Neural crest cell (in vitro differentiated cells): Measurements from ENCODE around the gene ERRFI1. TPM values are rescaled to one million over a fixed set of nuclear protein-coding genes. Genes with fewer than 3 reads are reported as not detected.

Experiments
- DNase-seq: peaks from one replicate; pipeline ENCODE4 v3.0.0; 2021; ENCODE audit warnings: low read depth, mixed read lengths, low spot score
- H3K27ac Mint-ChIP-seq: one replicate; pipeline ENCODE4 v1.8.0; 2021; ENCODE audit warnings: mild to moderate bottlenecking, mixed read lengths; ENCODE audit not compliant: unreplicated experiment
- H3K27me3 Mint-ChIP-seq: 2 replicates; pipeline ENCODE4 v1.8.0; 2021; ENCODE audit warnings: low read depth, mild to moderate bottlenecking, mixed read lengths
- H3K36me3 Mint-ChIP-seq: 2 replicates; pipeline ENCODE4 v1.8.0; 2021; ENCODE audit warnings: low read depth, mild to moderate bottlenecking, mixed read lengths
- H3K4me1 Mint-ChIP-seq: 2 replicates; pipeline ENCODE4 v1.8.0; 2021; ENCODE audit warnings: mixed read lengths
- H3K4me3 Mint-ChIP-seq: one replicate; pipeline ENCODE4 v1.8.0; 2021; ENCODE audit warnings: mild to moderate bottlenecking, mixed read lengths
- H3K9me3 Mint-ChIP-seq: 2 replicates; pipeline ENCODE4 v1.8.0; 2021; ENCODE audit warnings: mixed read lengths
- total RNA-seq: library from RNA; stranded (reverse); gene quantifications from 2 replicates; pipeline ENCODE4 v1.2.1, GENCODE V29; 2021
- TF ChIP-seq, protein P1 (sequence below): fragments of 200-600 bp; sonication (generic); conservative IDR thresholded peaks from 2 replicates; pipeline ENCODE4 v1.5.0; 2021; ENCODE audit warnings: antibody characterized with exemption, mild to moderate bottlenecking

The ERRFI1 gene
- total RNA-seq, 1 donor from 2014 or later: 23.3 TPM

DNA sequence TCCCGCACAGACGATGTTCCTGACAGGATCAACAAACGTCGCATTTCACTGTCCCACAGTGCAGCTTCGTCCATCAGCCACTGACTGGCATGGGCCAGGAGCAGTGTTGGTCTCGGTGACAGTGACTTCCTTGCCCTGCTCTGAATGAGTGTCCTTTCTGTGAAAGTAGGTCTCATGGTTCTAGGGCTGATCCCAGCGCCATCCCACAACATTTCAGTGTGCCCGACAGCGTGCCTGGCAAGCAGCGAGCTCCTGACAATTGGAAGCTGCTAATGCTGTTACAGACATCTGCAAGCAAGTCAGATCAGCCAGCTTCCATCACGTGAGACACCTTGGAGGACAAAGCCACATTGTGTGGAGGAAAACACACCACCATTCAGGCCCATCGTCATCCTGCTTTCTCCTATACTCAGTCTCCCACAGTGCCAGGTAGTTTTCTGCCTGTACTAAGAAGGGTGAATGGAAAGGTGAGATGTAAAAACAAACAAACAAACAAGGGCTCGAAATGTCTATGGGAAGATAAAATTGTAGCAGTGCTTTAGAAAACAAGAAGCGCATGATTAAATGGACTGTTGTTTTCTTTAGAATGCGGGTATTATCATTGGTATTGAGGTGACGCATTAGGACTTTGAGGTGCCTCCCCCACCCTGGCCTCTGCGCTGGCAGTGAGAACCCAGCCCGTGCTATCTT, 21.9 kb downstream of the ERRFI1 start:
- Mint-ChIP-seq H3K4me3 (no peak overlapping the region), H3K4me1 (peaks cover 8% of the 10 kb centered on the region), H3K27me3 (no peaks in the 10 kb centered on the region), H3K9me3 (no peaks in the 10 kb centered on the region), H3K27ac (peak overlapping the region; percentile 5), H3K36me3 (peaks cover 3% of the 10 kb centered on the region)
- TF ChIP-seq, protein P1, sequence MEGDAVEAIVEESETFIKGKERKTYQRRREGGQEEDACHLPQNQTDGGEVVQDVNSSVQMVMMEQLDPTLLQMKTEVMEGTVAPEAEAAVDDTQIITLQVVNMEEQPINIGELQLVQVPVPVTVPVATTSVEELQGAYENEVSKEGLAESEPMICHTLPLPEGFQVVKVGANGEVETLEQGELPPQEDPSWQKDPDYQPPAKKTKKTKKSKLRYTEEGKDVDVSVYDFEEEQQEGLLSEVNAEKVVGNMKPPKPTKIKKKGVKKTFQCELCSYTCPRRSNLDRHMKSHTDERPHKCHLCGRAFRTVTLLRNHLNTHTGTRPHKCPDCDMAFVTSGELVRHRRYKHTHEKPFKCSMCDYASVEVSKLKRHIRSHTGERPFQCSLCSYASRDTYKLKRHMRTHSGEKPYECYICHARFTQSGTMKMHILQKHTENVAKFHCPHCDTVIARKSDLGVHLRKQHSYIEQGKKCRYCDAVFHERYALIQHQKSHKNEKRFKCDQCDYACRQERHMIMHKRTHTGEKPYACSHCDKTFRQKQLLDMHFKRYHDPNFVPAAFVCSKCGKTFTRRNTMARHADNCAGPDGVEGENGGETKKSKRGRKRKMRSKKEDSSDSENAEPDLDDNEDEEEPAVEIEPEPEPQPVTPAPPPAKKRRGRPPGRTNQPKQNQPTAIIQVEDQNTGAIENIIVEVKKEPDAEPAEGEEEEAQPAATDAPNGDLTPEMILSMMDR: no peak
- no peak for DNase-seq

- Mint-ChIP-seq H3K36me3 (peaks cover 3% of the 10 kb centered on the region), H3K4me1 (peaks cover 8% of the 10 kb centered on the region), H3K27ac (no peak overlapping the region), H3K4me3 (no peak overlapping the region), H3K9me3 (no peaks in the 10 kb centered on the region), H3K27me3 (no peaks in the 10 kb centered on the region)
- TF ChIP-seq, protein P1: no peak
- no peak for DNase-seq
Measured at GRCh38 chr1:8003438-8004112, 22.5 kb downstream of the ERRFI1 start.

GRCh38 chr1:8002921-8003320, 23.2 kb downstream of the ERRFI1 start:
- H3K27me3 Mint-ChIP-seq: no peaks in the 10 kb centered on the region
- TF ChIP-seq, protein P1: no peak
- H3K4me3 Mint-ChIP-seq: no peak overlapping the region
- no peaks in the 10 kb centered on the region for H3K9me3 Mint-ChIP-seq
- no peak overlapping the region for H3K27ac Mint-ChIP-seq
- H3K4me1 Mint-ChIP-seq: peaks cover 8% of the 10 kb centered on the region
- DNase-seq: no peak
- H3K36me3 Mint-ChIP-seq: peaks cover 3% of the 10 kb centered on the region

- peaks cover 5% of the 10 kb centered on the region for H3K36me3 Mint-ChIP-seq
- H3K9me3 Mint-ChIP-seq: no peaks in the 10 kb centered on the region
- TF ChIP-seq, protein P1: no peak
- H3K27ac Mint-ChIP-seq: no peak overlapping the region
- no peak for DNase-seq
- peaks cover 8% of the 10 kb centered on the region for H3K4me1 Mint-ChIP-seq
- no peaks in the 10 kb centered on the region for H3K27me3 Mint-ChIP-seq
- no peak overlapping the region for H3K4me3 Mint-ChIP-seq
Measured at GRCh38 chr1:8002329-8002910, 23.7 kb downstream of the ERRFI1 start.

- Mint-ChIP-seq H3K36me3 (peaks cover 20% of the 10 kb centered on the region), H3K4me3 (no peak overlapping the region), H3K27me3 (no peaks in the 10 kb centered on the region), H3K4me1 (no peaks in the 10 kb centered on the region), H3K27ac (no peak overlapping the region), H3K9me3 (no peaks in the 10 kb centered on the region)
- TF ChIP-seq, protein P1: no peak
- DNase-seq: no peak
Measured at GRCh38 chr1:7995437-7995836, 30.7 kb downstream of the ERRFI1 start.
